Endothelial cell (in vitro differentiated cells): Measurements from ENCODE around the gene DENND1A. TPM values are rescaled to one million over a fixed set of nuclear protein-coding genes. Genes with fewer than 3 reads are reported as not detected.

Experiments
- DNase-seq: peaks from one replicate; pipeline ENCODE4 v3.0.0; 2021; ENCODE audit warnings: low spot score
- H3K27ac Mint-ChIP-seq: one replicate; pipeline ENCODE4 v1.8.0; 2021; ENCODE audit warnings: mixed read lengths, inconsistent platforms; ENCODE audit not compliant: unreplicated experiment
- H3K27me3 Mint-ChIP-seq: one replicate; pipeline ENCODE4 v1.8.0; 2021; ENCODE audit warnings: mild to moderate bottlenecking, moderate library complexity, mixed read lengths, inconsistent platforms; ENCODE audit not compliant: unreplicated experiment
- H3K36me3 Mint-ChIP-seq: one replicate; pipeline ENCODE4 v1.8.0; 2021; ENCODE audit warnings: mild to moderate bottlenecking, low read depth, mixed read lengths, inconsistent platforms; ENCODE audit not compliant: unreplicated experiment
- H3K4me1 Mint-ChIP-seq: one replicate; pipeline ENCODE4 v1.8.0; 2021; ENCODE audit warnings: mild to moderate bottlenecking, mixed read lengths, inconsistent platforms; ENCODE audit not compliant: unreplicated experiment
- H3K4me3 Mint-ChIP-seq: one replicate; pipeline ENCODE4 v1.8.0; 2021; ENCODE audit warnings: mild to moderate bottlenecking, mixed read lengths, inconsistent platforms; ENCODE audit not compliant: unreplicated experiment
- H3K9me3 Mint-ChIP-seq: one replicate; pipeline ENCODE4 v1.8.0; 2021; ENCODE audit warnings: mixed read lengths, inconsistent platforms; ENCODE audit not compliant: unreplicated experiment
- CTCF ChIP-seq: fragments of 200-600 bp; sonication (generic); IDR thresholded peaks from one replicate; pipeline ENCODE4 v1.5.0; 2021; ENCODE audit warnings: antibody characterized with exemption; ENCODE audit not compliant: unreplicated experiment
- total RNA-seq: library from RNA; stranded (reverse); fragmentation: NEBNext Ultra II Directional; extraction: Animal tissue kit (Norgen Biotek cat#: 25700); gene quantifications from one replicate; pipeline ENCODE4 v1.2.1, GENCODE V29; 2021; ENCODE audit not compliant: unreplicated experiment

The DENND1A gene
- total RNA-seq, 1 donor from 2014 or later, result 14.1 TPM

GRCh38 chr9:123365287-123365880 is 564.5 kb downstream of the DENND1A start:
- no peak for DNase-seq

GRCh38 chr9:123364241-123364824 is 565.6 kb downstream of the DENND1A start:
- Mint-ChIP-seq H3K4me3 (no peak overlapping the region), H3K36me3 (no peaks in the 10 kb centered on the region), H3K27ac (no peak overlapping the region), H3K4me1 (peaks cover 6% of the 10 kb centered on the region), H3K9me3 (no peaks in the 10 kb centered on the region), H3K27me3 (peaks cover 16% of the 10 kb centered on the region)
- no peak for DNase-seq
- no peak for TF ChIP-seq CTCF

More at GRCh38 chr9:123365287-123365880, 564.5 kb downstream of the DENND1A start:
- Mint-ChIP-seq H3K4me1 (no peaks in the 10 kb centered on the region), H3K36me3 (no peaks in the 10 kb centered on the region), H3K27ac (no peak overlapping the region), H3K9me3 (no peaks in the 10 kb centered on the region), H3K4me3 (peak overlapping the region; percentile 25), H3K27me3 (peaks cover 21% of the 10 kb centered on the region)
- TF ChIP-seq CTCF, result peak; percentile 31

GRCh38 chr9:123362856-123363255 is 567.1 kb downstream of the DENND1A start:
- Mint-ChIP-seq H3K27me3 (peaks cover 19% of the 10 kb centered on the region), H3K27ac (no peak overlapping the region), H3K36me3 (no peaks in the 10 kb centered on the region), H3K9me3 (no peaks in the 10 kb centered on the region), H3K4me3 (no peak overlapping the region), H3K4me1 (peaks cover 6% of the 10 kb centered on the region)
- no peak for DNase-seq
- TF ChIP-seq CTCF, result no peak

- DNase-seq, result no peak
- peaks cover 6% of the 10 kb centered on the region for H3K4me1 Mint-ChIP-seq
- H3K9me3 Mint-ChIP-seq, result no peaks in the 10 kb centered on the region
Observed at GRCh38 chr9:123361731-123362510, 568.0 kb downstream of the DENND1A start.

More at GRCh38 chr9:123361731-123362510, 568.0 kb downstream of the DENND1A start:
- H3K36me3 Mint-ChIP-seq, result no peaks in the 10 kb centered on the region
- TF ChIP-seq CTCF, result no peak
- no peak overlapping the region for H3K27ac Mint-ChIP-seq
- H3K4me3 Mint-ChIP-seq, result no peak overlapping the region
- peaks cover 19% of the 10 kb centered on the region for H3K27me3 Mint-ChIP-seq
